BLaER1 treated with 17β-estradiol and CSF1 and Interleukin-3, amounts not matched to agents 10 nM and 100 nM (cell line): ENCODE data around the gene ABAT.

Experiments used
- H3K27ac ChIP-seq, 11 experiments: shearing (Covaris generic); formaldehyde crosslinking; 2 replicates each; pipeline ENCODE4 v1.8.1; 2022
- H3K27me3 ChIP-seq, 11 experiments: shearing (Covaris generic); formaldehyde crosslinking; 2 replicates each; pipeline ENCODE4 v1.8.1; 2022
- H3K36me3 ChIP-seq, 11 experiments: shearing (Covaris generic); formaldehyde crosslinking; 2 replicates each; pipeline ENCODE4 v1.8.1; 2022
- H3K4me1 ChIP-seq, 10 experiments: shearing (Covaris generic); formaldehyde crosslinking; 2 replicates each; pipeline ENCODE4 v1.8.1; 2022
- H3K4me2 ChIP-seq, 11 experiments: shearing (Covaris generic); formaldehyde crosslinking; 2 replicates each; pipeline ENCODE4 v1.8.1; 2022
- H3K4me3 ChIP-seq, 10 experiments: shearing (Covaris generic); formaldehyde crosslinking; 2 replicates each; pipeline ENCODE4 v1.8.1; 2022
- H3K9ac ChIP-seq, 11 experiments: shearing (Covaris generic); formaldehyde crosslinking; 2 replicates each; pipeline ENCODE4 v1.8.1; 2022
- H3K9me3 ChIP-seq, 11 experiments: shearing (Covaris generic); formaldehyde crosslinking; replicated peaks in 1 of 11; 2 replicates each; pipeline ENCODE4 v1.8.1; 2022
- H4K20me1 ChIP-seq, 11 experiments: shearing (Covaris generic); formaldehyde crosslinking; 2 replicates each; pipeline ENCODE4 v1.8.1; 2022
- Cebpa-rat ChIP-seq, 11 experiments: shearing (Covaris generic); IDR thresholded peaks; 2 replicates each; pipeline ENCODE4 v1.8.1; 2022

The ABAT gene

GRCh38 chr16:8714807-8715206 is 40.4 kb downstream of the ABAT start:
- Histone ChIP-seq H3K4me1 (peaks cover 0 to 9% (median 2%) of the 10 kb centered on the region in 10 experiments; a peak in 7 of 20 replicates), H3K9ac (no peak overlapping the region), H3K9me3 (peaks cover 19 to 27% (median 24%) of the 10 kb centered on the region in 11 experiments), H3K4me2 (no peak overlapping the region), H3K27me3 (no peaks in the 10 kb centered on the region), H3K27ac (no peak overlapping the region), H3K4me3 (no peak overlapping the region), H4K20me1 (peaks cover 0 to 18% (median 0%) of the 10 kb centered on the region in 11 experiments; a peak in 2 of 22 replicates), H3K36me3 (peaks cover 11 to 38% (median 20%) of the 10 kb centered on the region in 11 experiments; a peak in 19 of 22 replicates)
- no peak for TF ChIP-seq Cebpa-rat (IDR thresholded peaks at IDR 0.05)

- Histone ChIP-seq H3K36me3 (peaks cover 11 to 38% (median 20%) of the 10 kb centered on the region in 11 experiments; a peak in 19 of 22 replicates), H3K4me3 (no peak overlapping the region), H3K9ac (no peak overlapping the region), H4K20me1 (peaks cover 0 to 28% (median 0%) of the 10 kb centered on the region in 11 experiments; a peak in 3 of 22 replicates), H3K27ac (no peak overlapping the region), H3K27me3 (no peaks in the 10 kb centered on the region), H3K4me1 (peaks cover 0 to 9% (median 2%) of the 10 kb centered on the region in 10 experiments; a peak in 7 of 20 replicates), H3K9me3 (peaks cover 19 to 27% (median 24%) of the 10 kb centered on the region in 11 experiments), H3K4me2 (no peak overlapping the region)
- TF ChIP-seq Cebpa-rat (IDR thresholded peaks at IDR 0.05): no peak
Observed at GRCh38 chr16:8716052-8716451, 41.6 kb downstream of the ABAT start.

- Histone ChIP-seq H3K4me2 (no peak overlapping the region), H3K27ac (no peak overlapping the region), H4K20me1 (peaks cover 0 to 28% (median 0%) of the 10 kb centered on the region in 11 experiments; a peak in 3 of 22 replicates), H3K36me3 (peaks cover 11 to 38% (median 20%) of the 10 kb centered on the region in 11 experiments; a peak in 19 of 22 replicates), H3K9me3 (peaks cover 19 to 27% (median 24%) of the 10 kb centered on the region in 11 experiments), H3K27me3 (no peaks in the 10 kb centered on the region), H3K9ac (no peak overlapping the region), H3K4me1 (peaks cover 0 to 9% (median 2%) of the 10 kb centered on the region in 10 experiments; a peak in 7 of 20 replicates), H3K4me3 (no peak overlapping the region)
- no peak for TF ChIP-seq Cebpa-rat (IDR thresholded peaks at IDR 0.05)
Observed at GRCh38 chr16:8716592-8716991, 42.2 kb downstream of the ABAT start.

- Histone ChIP-seq H3K4me1 (peaks cover 0 to 9% (median 2%) of the 10 kb centered on the region in 10 experiments; a peak in 7 of 20 replicates), H3K9me3 (peaks cover 19 to 27% (median 24%) of the 10 kb centered on the region in 11 experiments), H3K9ac (no peak overlapping the region), H3K4me2 (no peak overlapping the region), H3K36me3 (peaks cover 11 to 40% (median 20%) of the 10 kb centered on the region in 11 experiments; a peak in 19 of 22 replicates), H3K27me3 (no peaks in the 10 kb centered on the region), H4K20me1 (peaks cover 0 to 28% (median 0%) of the 10 kb centered on the region in 11 experiments; a peak in 3 of 22 replicates), H3K4me3 (no peak overlapping the region), H3K27ac (no peak overlapping the region)
- TF ChIP-seq Cebpa-rat (IDR thresholded peaks at IDR 0.05): no peak
Observed at GRCh38 chr16:8717469-8717868, 43.1 kb downstream of the ABAT start.

- Histone ChIP-seq H3K27ac (no peak overlapping the region), H3K9me3 (peaks cover 19 to 27% (median 24%) of the 10 kb centered on the region in 11 experiments), H3K9ac (no peak overlapping the region), H3K36me3 (peaks cover 11 to 43% (median 20%) of the 10 kb centered on the region in 11 experiments; a peak in 19 of 22 replicates), H3K4me3 (no peak overlapping the region), H3K27me3 (no peaks in the 10 kb centered on the region), H3K4me1 (peaks cover 0 to 9% (median 2%) of the 10 kb centered on the region in 10 experiments; a peak in 7 of 20 replicates), H3K4me2 (no peak overlapping the region), H4K20me1 (peaks cover 0 to 28% (median 0%) of the 10 kb centered on the region in 11 experiments; a peak in 3 of 22 replicates)
- TF ChIP-seq Cebpa-rat (IDR thresholded peaks at IDR 0.05): no peak
Observed at GRCh38 chr16:8717892-8718415, 43.5 kb downstream of the ABAT start.

- Histone ChIP-seq H3K27me3 (no peaks in the 10 kb centered on the region), H3K4me2 (peak overlapping the region in 7 of 11 experiments; percentile 2 to 33 (median 19); a peak in 7 of 22 replicates), H3K36me3 (peaks cover 11 to 38% (median 20%) of the 10 kb centered on the region in 11 experiments; a peak in 19 of 22 replicates), H3K27ac (no peak overlapping the region), H4K20me1 (peaks cover 0 to 20% (median 0%) of the 10 kb centered on the region in 11 experiments; a peak in 3 of 22 replicates), H3K9me3 (peaks cover 19 to 27% (median 24%) of the 10 kb centered on the region in 11 experiments), H3K4me1 (peaks cover 0 to 9% (median 2%) of the 10 kb centered on the region in 10 experiments; a peak in 7 of 20 replicates), H3K4me3 (no peak overlapping the region), H3K9ac (no peak overlapping the region)
- TF ChIP-seq Cebpa-rat (IDR thresholded peaks at IDR 0.05): no peak
Observed at GRCh38 chr16:8718851-8719680, 44.6 kb downstream of the ABAT start.

GRCh38 chr16:8720080-8720966 is 45.9 kb downstream of the ABAT start:
- Histone ChIP-seq H3K4me1 (peaks cover 0 to 9% (median 2%) of the 10 kb centered on the region in 10 experiments; a peak in 7 of 20 replicates), H4K20me1 (peaks cover 0 to 10% (median 0%) of the 10 kb centered on the region in 11 experiments; a peak in 2 of 22 replicates), H3K9ac (no peak overlapping the region), H3K9me3 (peaks cover 19 to 27% (median 24%) of the 10 kb centered on the region in 11 experiments), H3K4me2 (no peak overlapping the region), H3K27me3 (no peaks in the 10 kb centered on the region), H3K27ac (no peak overlapping the region), H3K36me3 (peaks cover 11 to 26% (median 17%) of the 10 kb centered on the region in 11 experiments; a peak in 19 of 22 replicates), H3K4me3 (no peak overlapping the region)
- TF ChIP-seq Cebpa-rat (IDR thresholded peaks at IDR 0.05): no peak

- H3K9ac ChIP-seq: no peak overlapping the region
- H4K20me1 ChIP-seq: peaks cover 0 to 10% (median 0%) of the 10 kb centered on the region in 11 experiments; a peak in 2 of 22 replicates
- H3K4me1 ChIP-seq: peaks cover 0 to 9% (median 6%) of the 10 kb centered on the region in 10 experiments; a peak in 8 of 20 replicates
- H3K4me2 ChIP-seq: no peak overlapping the region
- H3K27me3 ChIP-seq: no peaks in the 10 kb centered on the region
- peaks cover 19 to 26% (median 23%) of the 10 kb centered on the region in 11 experiments for H3K9me3 ChIP-seq
- peaks cover 9 to 23% (median 17%) of the 10 kb centered on the region in 11 experiments; a peak in 19 of 22 replicates for H3K36me3 ChIP-seq
- no peak overlapping the region for H3K27ac ChIP-seq
- no peak overlapping the region for H3K4me3 ChIP-seq
- TF ChIP-seq Cebpa-rat (IDR thresholded peaks at IDR 0.05): no peak
Observed at GRCh38 chr16:8720967-8721308, 46.5 kb downstream of the ABAT start.
